ENCODE data around the gene BPIFB3. TPM values are rescaled to one million over a fixed set of nuclear protein-coding genes. Genes with fewer than 3 reads are reported as not detected.

The BPIFB3 gene
- total and polyA plus RNA-seq, 9 of the 15 experiments (the other 6 are each of a cell fraction or from before 2014, with no cell fraction given): not detected

GRCh38 chr20:33051333-33051732 is 2.4 kb upstream of the BPIFB3 start (continued):
- no peak for TF ChIP-seq REST (IDR thresholded peaks at IDR 0.05; ENCODE audit: borderline replicate concordance)
- TF ChIP-seq REST (CRISPR knock-in tag; IDR thresholded peaks at IDR 0.05; ENCODE audit: low read depth): no peak
- TF ChIP-seq KLF13 (tag; IDR thresholded peaks at IDR 0.05; ENCODE audit: borderline replicate concordance, low read depth): no peak
- no peak for TF ChIP-seq ZNF184 (CRISPR knock-in tag; IDR thresholded peaks at IDR 0.05)
- no peak for TF ChIP-seq ZHX1 (conservative IDR thresholded peaks at IDR 0.05; ENCODE audit: low read length)
